Transverse colon (tissue), 4 donors: ENCODE measurements around the gene RBM19.

ENCODE experiments used
- POLR2AphosphoS5 ChIP-seq, 3 donors: sonication (generic); formaldehyde crosslinking; IDR thresholded peaks; one replicate each; pipeline ENCODE4 v1.6.1; 2016; ENCODE audit warnings: antibody characterized with exemption in 3 of 3
- TF ChIP-seq, protein P1 (sequence below), 5 experiments: fragments of 200-600 bp in 3 of 5; fragments of 450-650 bp in 2 of 5; sonication (generic) in 3 of 5; IDR thresholded peaks; 1 replicate in 2 of 5; 2 replicates in 3 of 5; pipeline ENCODE4 v1.5.1; 2016 to 2017; ENCODE audit warnings: antibody characterized with exemption in 5 of 5, inconsistent platforms in 3 of 5, mild to moderate bottlenecking in 2 of 5, moderate library complexity in 1 of 5

DNA sequence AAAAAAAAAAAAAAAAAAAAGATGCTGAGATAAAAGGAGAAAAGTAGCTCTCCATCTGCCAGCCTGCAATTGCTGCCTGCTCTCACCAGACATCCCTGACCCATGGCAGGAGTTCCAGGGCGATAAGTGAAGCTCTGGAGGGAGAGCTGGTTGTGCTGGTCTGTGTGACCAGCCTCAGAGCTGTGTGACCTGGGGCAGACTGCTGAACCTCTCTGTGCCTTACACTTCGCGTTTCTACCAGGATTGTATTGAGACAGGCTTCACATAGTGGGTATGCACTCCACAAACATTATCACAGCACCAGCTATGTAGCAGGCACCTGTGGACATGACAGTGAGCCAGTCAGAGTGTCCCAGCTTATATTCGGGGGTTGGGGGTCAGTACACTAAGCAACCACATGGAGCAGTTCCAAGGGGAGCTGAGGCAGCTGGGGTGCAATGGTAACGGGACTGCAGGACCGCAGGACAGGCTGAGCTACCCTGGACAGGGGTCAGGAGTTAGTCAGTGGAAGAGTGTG, 57.5 kb downstream of the RBM19 start:
- TF ChIP-seq POLR2AphosphoS5 (IDR thresholded peaks at IDR 0.05) = no peak
- TF ChIP-seq, protein P1, sequence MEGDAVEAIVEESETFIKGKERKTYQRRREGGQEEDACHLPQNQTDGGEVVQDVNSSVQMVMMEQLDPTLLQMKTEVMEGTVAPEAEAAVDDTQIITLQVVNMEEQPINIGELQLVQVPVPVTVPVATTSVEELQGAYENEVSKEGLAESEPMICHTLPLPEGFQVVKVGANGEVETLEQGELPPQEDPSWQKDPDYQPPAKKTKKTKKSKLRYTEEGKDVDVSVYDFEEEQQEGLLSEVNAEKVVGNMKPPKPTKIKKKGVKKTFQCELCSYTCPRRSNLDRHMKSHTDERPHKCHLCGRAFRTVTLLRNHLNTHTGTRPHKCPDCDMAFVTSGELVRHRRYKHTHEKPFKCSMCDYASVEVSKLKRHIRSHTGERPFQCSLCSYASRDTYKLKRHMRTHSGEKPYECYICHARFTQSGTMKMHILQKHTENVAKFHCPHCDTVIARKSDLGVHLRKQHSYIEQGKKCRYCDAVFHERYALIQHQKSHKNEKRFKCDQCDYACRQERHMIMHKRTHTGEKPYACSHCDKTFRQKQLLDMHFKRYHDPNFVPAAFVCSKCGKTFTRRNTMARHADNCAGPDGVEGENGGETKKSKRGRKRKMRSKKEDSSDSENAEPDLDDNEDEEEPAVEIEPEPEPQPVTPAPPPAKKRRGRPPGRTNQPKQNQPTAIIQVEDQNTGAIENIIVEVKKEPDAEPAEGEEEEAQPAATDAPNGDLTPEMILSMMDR (IDR thresholded peaks at IDR 0.05) = no peak
